NCI-H526 (cell line): ENCODE measurements around the gene OR2T34.
"Not testable (repeated sequence)": the region's sequence is repeated elsewhere in the genome, so short reads cannot be mapped to it uniquely, and the experiment has no call there.

Experiments
- DNase-seq, 2 experiments: peaks; one replicate each; lab custom pipeline; 2025; lab: John Stamatoyannopoulos, UW

Gene OR2T34

GRCh38 chr1:248562672-248563071, 11.9 kb downstream of the OR2T34 start, which contains the start of gene OR2T29:
TSS of gene OR2T29 (minus strand) at chr1:248562772. CDS start at chr1:248559491, 3,281 bp downstream.
- not testable (repeated sequence) for DNase-seq

DNA sequence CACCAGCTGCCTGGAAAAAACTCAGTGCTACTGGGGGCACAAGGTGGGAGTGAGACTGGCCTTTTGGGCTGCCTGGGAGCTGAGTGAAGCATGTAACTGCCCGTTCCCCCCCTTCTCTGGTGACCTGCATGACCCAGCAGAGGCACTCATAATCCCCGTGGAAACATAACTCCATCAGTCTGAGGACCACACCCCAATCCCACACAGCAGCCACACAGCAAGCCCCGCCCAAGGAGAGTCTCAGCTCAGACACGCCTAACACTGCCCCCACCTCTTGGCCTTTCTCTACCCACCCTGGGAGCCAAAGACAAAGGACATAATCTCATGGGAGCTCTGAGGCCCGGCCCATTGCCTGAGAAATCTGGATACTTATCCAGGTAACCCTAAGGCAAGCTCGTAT, 23.5 kb downstream of the OR2T34 start:
- not testable (repeated sequence) for DNase-seq

GRCh38 chr1:248547383-248547782, 27.2 kb downstream of the OR2T34 start:
- not testable (repeated sequence) for DNase-seq

DNA sequence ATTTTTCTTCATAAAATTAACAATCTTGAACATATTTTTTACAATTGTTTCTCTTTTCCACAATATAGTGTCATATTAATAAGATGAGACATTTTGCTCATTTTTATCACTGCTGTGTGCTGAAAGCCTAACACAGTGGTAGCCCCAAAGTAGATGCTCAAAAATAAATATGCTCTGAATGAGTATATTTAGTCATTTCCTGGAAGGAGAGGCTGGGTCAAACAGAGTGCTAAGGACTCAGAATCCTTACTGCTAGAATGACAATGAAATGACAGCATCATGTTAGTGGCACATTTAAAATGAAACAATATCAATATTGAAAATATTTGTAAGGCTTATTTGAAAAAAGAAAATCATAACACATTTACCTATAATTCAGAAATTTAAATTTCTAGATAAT, 37.1 kb downstream of the OR2T34 start:
- DNase-seq, result not testable (repeated sequence)
